ENCODE results near the gene MYH16. TPM values are rescaled to one million over a fixed set of nuclear protein-coding genes. Genes with fewer than 3 reads are reported as not detected.
"Not testable (repeated sequence)": the region's sequence is repeated elsewhere in the genome, so short reads cannot be mapped to it uniquely, and the experiment has no call there.

Gene MYH16
- total RNA-seq, 1 donor from 2014 or later = 0.09 TPM

- Mint-ChIP-seq H3K27ac (no peak overlapping the region), H3K27me3 (ENCODE audit: low read depth) (peaks cover 6% of the 10 kb centered on the region), H3K4me3 (no peak overlapping the region), H3K9me3 (peaks cover 9% of the 10 kb centered on the region), H3K4me1 (no peaks in the 10 kb centered on the region), H3K36me3 (no peaks in the 10 kb centered on the region)
- TF ChIP-seq, protein P1, sequence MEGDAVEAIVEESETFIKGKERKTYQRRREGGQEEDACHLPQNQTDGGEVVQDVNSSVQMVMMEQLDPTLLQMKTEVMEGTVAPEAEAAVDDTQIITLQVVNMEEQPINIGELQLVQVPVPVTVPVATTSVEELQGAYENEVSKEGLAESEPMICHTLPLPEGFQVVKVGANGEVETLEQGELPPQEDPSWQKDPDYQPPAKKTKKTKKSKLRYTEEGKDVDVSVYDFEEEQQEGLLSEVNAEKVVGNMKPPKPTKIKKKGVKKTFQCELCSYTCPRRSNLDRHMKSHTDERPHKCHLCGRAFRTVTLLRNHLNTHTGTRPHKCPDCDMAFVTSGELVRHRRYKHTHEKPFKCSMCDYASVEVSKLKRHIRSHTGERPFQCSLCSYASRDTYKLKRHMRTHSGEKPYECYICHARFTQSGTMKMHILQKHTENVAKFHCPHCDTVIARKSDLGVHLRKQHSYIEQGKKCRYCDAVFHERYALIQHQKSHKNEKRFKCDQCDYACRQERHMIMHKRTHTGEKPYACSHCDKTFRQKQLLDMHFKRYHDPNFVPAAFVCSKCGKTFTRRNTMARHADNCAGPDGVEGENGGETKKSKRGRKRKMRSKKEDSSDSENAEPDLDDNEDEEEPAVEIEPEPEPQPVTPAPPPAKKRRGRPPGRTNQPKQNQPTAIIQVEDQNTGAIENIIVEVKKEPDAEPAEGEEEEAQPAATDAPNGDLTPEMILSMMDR (IDR thresholded peaks at IDR 0.05; ENCODE audit: unreplicated experiment) = no peak
- DNase-seq (ENCODE audit: low spot score in 2 of 2, unreplicated experiment in 2 of 2) = no peak
Measured at GRCh38 chr7:99234185-99234584, 38.5 kb upstream of the MYH16 start.

DNA sequence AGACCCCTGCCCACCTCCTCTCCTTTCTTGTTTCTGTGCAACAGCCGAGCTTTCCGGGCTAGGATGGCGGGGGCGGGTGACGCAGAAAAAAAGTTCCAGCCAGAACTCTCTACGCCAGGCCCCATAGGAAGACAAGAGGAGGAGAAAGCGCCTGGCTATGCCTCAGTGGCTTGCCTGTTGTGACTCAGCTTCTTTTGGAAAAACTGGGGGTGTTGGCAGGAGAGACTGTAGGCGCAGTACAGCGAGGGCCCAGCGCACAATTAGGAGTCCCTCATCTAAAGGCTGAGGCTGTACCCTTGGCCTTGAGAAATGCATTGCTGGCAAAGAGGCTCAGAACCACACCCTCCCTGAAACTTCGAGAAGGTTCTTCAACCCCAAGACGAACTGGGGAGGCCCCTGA, 36.7 kb upstream of the MYH16 start:
- TF ChIP-seq, protein P1 (IDR thresholded peaks at IDR 0.05; ENCODE audit: unreplicated experiment) = no peak
- no peaks in the 10 kb centered on the region for H3K4me1 Mint-ChIP-seq
- no peak for DNase-seq (ENCODE audit: low spot score in 2 of 2, unreplicated experiment in 2 of 2)
- H3K9me3 Mint-ChIP-seq = peaks cover 9% of the 10 kb centered on the region
- H3K27me3 Mint-ChIP-seq (ENCODE audit: low read depth) = peaks cover 14% of the 10 kb centered on the region
- H3K27ac Mint-ChIP-seq = no peak overlapping the region
- H3K4me3 Mint-ChIP-seq = no peak overlapping the region
- H3K36me3 Mint-ChIP-seq = no peaks in the 10 kb centered on the region

DNA sequence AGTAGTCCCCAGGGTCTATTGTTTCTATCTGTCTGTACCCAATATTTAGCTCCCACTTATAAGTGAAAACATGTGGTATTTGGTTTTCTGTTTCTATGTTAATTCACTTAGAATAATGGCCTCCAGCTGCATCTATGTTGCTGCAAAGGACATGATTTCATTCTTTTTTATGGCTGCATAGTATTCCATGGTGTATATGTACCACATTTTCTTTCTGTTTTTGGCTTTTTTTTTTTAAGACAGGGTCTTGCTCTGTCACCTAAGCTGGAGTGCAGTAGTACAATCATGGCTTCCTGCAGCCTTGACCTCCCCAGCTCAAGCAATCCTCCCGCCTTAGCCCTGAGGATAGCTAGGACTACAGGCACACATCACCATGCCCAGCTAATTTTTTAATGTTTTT, 34.8 kb upstream of the MYH16 start:
- not testable (repeated sequence) for DNase-seq (ENCODE audit: low spot score in 2 of 2, unreplicated experiment in 2 of 2); H3K27ac Mint-ChIP-seq; H3K36me3 Mint-ChIP-seq; H3K4me3 Mint-ChIP-seq; H3K4me1 Mint-ChIP-seq; H3K9me3 Mint-ChIP-seq
- peaks cover 14% of the 10 kb centered on the region for H3K27me3 Mint-ChIP-seq (ENCODE audit: low read depth)

DNA sequence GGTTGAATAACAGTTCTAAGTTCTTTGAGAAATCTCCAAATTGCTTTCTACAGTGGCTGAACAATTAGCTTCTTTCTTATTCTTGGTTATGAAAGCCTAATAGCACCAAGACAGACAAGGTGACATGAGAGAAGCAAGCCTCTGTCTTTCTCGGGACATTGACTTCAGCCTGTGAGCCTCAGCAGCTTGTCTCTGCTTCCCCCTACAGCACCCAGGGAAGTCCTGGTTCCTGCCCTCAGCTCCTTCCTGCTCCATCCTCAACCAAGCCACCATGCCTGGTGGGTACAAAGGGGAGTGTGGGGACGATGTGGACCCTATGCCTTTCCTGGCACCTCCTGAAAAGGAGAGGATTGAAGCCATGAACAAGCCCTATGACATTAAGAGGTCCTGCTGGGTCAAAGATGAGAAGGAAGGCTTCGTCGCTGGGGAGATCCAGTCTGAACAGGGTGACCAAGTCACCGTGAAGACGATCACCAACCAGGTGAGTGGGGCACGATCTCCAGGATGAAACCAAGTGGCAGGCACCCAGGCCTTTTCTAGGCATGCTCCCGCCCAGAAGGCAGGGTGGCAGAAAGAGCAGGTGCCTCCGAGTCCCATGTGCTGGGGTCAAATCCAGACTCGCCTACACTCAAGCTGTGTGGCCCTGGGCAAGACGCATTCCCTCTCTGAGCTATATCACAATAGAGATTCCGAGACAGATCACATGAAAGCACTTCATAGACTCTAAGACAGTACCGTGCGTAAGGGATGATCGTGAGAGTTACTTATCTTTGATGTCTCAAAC, 33.9 kb upstream of the MYH16 start:
- H3K4me3 Mint-ChIP-seq = no peak overlapping the region
- no peaks in the 10 kb centered on the region for H3K36me3 Mint-ChIP-seq
- TF ChIP-seq, protein P1 (IDR thresholded peaks at IDR 0.05; ENCODE audit: unreplicated experiment) = no peak
- no peak for DNase-seq (ENCODE audit: low spot score in 2 of 2, unreplicated experiment in 2 of 2)
- H3K27ac Mint-ChIP-seq = no peak overlapping the region
- H3K9me3 Mint-ChIP-seq = peaks cover 6% of the 10 kb centered on the region
- H3K4me1 Mint-ChIP-seq = no peaks in the 10 kb centered on the region
- H3K27me3 Mint-ChIP-seq (ENCODE audit: low read depth) = peaks cover 14% of the 10 kb centered on the region

- H3K27me3 Mint-ChIP-seq (ENCODE audit: low read depth) = peaks cover 24% of the 10 kb centered on the region
- no peaks in the 10 kb centered on the region for H3K9me3 Mint-ChIP-seq
- no peaks in the 10 kb centered on the region for H3K36me3 Mint-ChIP-seq
- H3K27ac Mint-ChIP-seq = no peak overlapping the region
- TF ChIP-seq, protein P1 (IDR thresholded peaks at IDR 0.05; ENCODE audit: unreplicated experiment) = no peak
- no peak for DNase-seq (ENCODE audit: low spot score in 2 of 2, unreplicated experiment in 2 of 2)
- no peak overlapping the region for H3K4me3 Mint-ChIP-seq
- no peaks in the 10 kb centered on the region for H3K4me1 Mint-ChIP-seq
Measured at GRCh38 chr7:99242682-99243081, 30.0 kb upstream of the MYH16 start.

GRCh38 chr7:99243751-99244337, 28.8 kb upstream of the MYH16 start:
- Mint-ChIP-seq H3K9me3 (no peaks in the 10 kb centered on the region), H3K36me3 (no peaks in the 10 kb centered on the region), H3K27me3 (ENCODE audit: low read depth) (peaks cover 25% of the 10 kb centered on the region), H3K4me3 (no peak overlapping the region), H3K4me1 (no peaks in the 10 kb centered on the region), H3K27ac (no peak overlapping the region)
- TF ChIP-seq, protein P1 (IDR thresholded peaks at IDR 0.05; ENCODE audit: unreplicated experiment) = no peak
- no peak for DNase-seq (ENCODE audit: low spot score in 2 of 2, unreplicated experiment in 2 of 2)

Measured in mesothelial cell of epicardium (in vitro differentiated cells).